ENCODE results near the gene EPHB6.
A peak's percentile ranks its signal among the peaks of the same experiment; 100 is the strongest.

The EPHB6 gene

DNA sequence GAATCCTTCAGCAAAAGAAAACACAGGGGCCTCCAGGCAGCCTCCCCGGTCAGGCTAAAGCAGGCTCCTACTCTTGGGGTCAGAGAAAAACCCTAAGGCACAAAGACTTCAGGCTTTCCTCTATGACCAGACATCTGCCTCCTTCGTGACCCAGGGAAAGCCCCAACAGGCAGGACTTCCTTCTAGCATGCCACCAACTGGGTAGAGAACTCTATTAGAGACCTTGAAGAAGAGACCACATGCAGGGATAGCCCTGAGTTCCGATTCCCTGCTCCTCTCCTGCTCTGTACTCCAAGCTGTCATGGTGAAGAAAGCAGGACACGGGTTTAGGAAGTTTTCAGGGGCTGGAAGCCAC is 29.4 kb downstream of the EPHB6 start:
- Histone ChIP-seq H3K4me2 (ENCODE audit: low read length) (no peak overlapping the region), H3K36me3 (ENCODE audit: control insufficient read depth, insufficient read depth, low read length) (no peaks in the 10 kb centered on the region), H3K4me3 (ENCODE audit: low read depth, low read length) (no peak overlapping the region), H3K9me3 (ENCODE audit: control insufficient read depth, low read length) (no peaks in the 10 kb centered on the region), H3K27me3 (ENCODE audit: control insufficient read depth, insufficient read depth, low read length) (no peaks in the 10 kb centered on the region), H2AFZ (no peak overlapping the region), H3K27ac (no peak overlapping the region), H3K4me1 (peaks cover 6% of the 10 kb centered on the region), H3K79me2 (no peaks in the 10 kb centered on the region), H3K9ac (no peak overlapping the region)
- TF ChIP-seq, protein P1, sequence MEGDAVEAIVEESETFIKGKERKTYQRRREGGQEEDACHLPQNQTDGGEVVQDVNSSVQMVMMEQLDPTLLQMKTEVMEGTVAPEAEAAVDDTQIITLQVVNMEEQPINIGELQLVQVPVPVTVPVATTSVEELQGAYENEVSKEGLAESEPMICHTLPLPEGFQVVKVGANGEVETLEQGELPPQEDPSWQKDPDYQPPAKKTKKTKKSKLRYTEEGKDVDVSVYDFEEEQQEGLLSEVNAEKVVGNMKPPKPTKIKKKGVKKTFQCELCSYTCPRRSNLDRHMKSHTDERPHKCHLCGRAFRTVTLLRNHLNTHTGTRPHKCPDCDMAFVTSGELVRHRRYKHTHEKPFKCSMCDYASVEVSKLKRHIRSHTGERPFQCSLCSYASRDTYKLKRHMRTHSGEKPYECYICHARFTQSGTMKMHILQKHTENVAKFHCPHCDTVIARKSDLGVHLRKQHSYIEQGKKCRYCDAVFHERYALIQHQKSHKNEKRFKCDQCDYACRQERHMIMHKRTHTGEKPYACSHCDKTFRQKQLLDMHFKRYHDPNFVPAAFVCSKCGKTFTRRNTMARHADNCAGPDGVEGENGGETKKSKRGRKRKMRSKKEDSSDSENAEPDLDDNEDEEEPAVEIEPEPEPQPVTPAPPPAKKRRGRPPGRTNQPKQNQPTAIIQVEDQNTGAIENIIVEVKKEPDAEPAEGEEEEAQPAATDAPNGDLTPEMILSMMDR (IDR thresholded peaks at IDR 0.05) = no peak

DNA sequence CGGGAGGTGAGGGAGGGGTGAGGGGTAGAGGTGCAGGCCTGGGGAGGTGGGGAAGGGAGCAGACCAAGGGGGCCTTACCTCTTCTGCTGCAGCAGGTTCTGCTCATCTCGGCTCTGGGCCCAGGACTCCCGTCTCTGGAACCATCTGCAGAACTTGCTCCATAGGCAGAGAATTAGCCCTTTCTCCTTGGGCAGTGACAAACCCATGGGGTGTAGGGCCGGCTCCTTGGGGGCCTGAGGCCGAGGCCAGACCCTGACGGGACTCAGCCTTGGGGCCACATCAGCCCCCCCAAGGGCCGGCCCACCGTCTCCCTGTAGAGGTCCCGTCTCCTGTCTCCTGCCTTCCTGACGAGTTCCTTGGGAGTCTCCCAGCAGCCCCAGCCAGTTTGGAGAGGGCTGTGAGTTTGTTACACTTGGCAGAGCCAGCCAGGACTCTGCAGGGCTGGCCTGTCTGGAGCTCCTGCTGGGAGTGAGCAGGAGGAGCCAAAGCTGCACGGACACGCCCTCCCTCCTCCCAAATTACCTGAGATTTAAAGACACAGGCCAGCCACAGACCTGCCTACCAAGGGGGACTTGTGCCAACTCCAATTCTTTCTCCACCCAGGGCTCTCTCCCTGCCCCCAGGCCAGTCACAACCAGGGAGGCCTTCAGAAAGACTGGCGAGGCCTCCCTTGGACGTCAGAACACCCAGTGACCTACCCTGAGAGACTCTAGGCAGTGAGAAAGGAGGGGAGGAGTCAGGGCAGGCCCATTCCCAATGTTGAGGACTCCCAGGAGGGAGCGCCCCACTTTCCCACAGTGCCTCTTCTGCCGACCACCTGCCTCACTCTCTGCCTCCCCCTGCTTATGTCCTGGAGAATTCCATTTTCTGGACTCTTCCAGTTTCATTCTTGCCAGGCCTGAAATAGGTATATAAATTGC is 30.7 kb downstream of the EPHB6 start, which contains the start of gene TRPV6:
Gene TRPV6 (minus strand): TSS at position 435 of the 920 bp plus-strand sequence.
- Histone ChIP-seq H3K79me2 (no peaks in the 10 kb centered on the region), H3K4me3 (ENCODE audit: low read depth, low read length) (no peak within 1 kb of the TSS), H3K9ac (no peak within 1 kb of the TSS)

DNA sequence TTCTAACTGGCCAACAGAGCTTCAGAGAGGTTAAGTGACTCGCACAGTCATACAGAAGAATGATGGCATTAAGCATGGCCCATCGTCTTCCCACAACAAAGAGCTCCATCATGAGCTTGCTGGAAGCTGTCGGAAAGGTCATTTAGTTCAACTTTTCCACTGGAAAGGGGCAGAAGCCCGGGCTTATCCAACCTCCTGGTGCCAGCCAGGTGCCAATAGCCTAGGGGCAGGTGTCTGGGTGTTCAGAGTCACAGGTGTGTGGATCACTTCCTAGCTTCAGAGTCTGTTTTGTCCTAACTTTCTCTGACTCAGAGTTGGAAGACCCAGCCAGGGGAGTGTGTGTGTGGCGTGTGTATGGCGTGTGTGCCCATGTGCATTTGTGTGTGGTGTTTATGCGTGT is 32.0 kb downstream of the EPHB6 start:
- Histone ChIP-seq H3K4me3 (ENCODE audit: low read depth, low read length) (no peak overlapping the region), H3K27me3 (ENCODE audit: control insufficient read depth, insufficient read depth, low read length) (no peaks in the 10 kb centered on the region), H3K9ac (no peak overlapping the region), H3K36me3 (ENCODE audit: control insufficient read depth, insufficient read depth, low read length) (no peaks in the 10 kb centered on the region), H3K4me2 (ENCODE audit: low read length) (no peak overlapping the region), H3K9me3 (ENCODE audit: control insufficient read depth, low read length) (no peaks in the 10 kb centered on the region), H3K79me2 (no peaks in the 10 kb centered on the region), H2AFZ (no peak overlapping the region), H3K27ac (no peak overlapping the region), H3K4me1 (peaks cover 6% of the 10 kb centered on the region)
- TF ChIP-seq, protein P1 (IDR thresholded peaks at IDR 0.05) = no peak

More for the DNA sequence above, 30.7 kb downstream of the EPHB6 start, which contains the start of gene TRPV6:
- no peak within 1 kb of the TSS for H3K27ac ChIP-seq
- peaks cover 6% of the 10 kb centered on the region for H3K4me1 ChIP-seq
- no peaks in the 10 kb centered on the region for H3K9me3 ChIP-seq (ENCODE audit: control insufficient read depth, low read length)
- peak within 1 kb of the TSS; percentile 84 for H2AFZ ChIP-seq
- TF ChIP-seq, protein P1 (IDR thresholded peaks at IDR 0.05) = no peak
- no peaks in the 10 kb centered on the region for H3K27me3 ChIP-seq (ENCODE audit: control insufficient read depth, insufficient read depth, low read length)
- H3K4me2 ChIP-seq (ENCODE audit: low read length) = no peak within 1 kb of the TSS
- no peaks in the 10 kb centered on the region for H3K36me3 ChIP-seq (ENCODE audit: control insufficient read depth, insufficient read depth, low read length)

DNA sequence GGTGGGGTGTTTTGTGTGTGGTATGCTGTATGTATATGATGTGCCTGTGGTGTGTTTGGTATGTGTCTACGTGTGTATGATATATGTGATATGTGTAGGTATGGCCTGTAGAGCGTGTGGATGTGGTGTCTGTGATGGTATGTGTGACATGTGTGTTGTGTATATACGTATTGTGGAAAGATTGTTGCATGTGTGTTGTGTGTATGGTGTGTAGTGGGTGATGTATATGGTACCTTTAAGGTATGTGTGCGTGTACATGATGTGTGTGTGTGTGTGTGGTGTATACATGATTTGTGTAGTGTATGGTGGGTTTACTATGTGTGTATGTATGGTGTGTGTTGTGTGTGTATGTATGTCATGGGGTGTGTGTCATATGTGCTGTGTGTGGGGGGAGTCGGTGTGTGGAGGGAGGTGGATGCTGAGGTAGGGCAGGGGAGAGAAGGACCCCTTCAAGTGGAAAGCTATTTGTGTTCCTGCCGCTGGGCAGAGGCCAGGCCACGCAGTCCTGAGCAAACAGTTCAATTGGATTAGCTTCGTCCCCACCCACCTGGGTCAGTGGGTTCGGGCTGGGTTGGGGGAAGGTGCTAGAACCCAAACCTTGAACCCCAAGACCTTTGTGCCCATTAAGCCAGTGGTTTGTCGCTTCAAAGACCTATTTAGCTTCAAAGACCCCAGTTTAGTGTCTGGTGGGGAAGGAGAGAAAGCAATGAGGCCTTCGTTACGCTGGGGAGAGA is 32.6 kb downstream of the EPHB6 start:
- no peaks in the 10 kb centered on the region for H3K79me2 ChIP-seq
- H3K4me2 ChIP-seq (ENCODE audit: low read length) = no peak overlapping the region
- H3K9ac ChIP-seq = no peak overlapping the region
- no peaks in the 10 kb centered on the region for H3K36me3 ChIP-seq (ENCODE audit: control insufficient read depth, insufficient read depth, low read length)
- H2AFZ ChIP-seq = no peak overlapping the region
- H3K27me3 ChIP-seq (ENCODE audit: control insufficient read depth, insufficient read depth, low read length) = no peaks in the 10 kb centered on the region
- no peak overlapping the region for H3K4me3 ChIP-seq (ENCODE audit: low read depth, low read length)
- H3K9me3 ChIP-seq (ENCODE audit: control insufficient read depth, low read length) = no peaks in the 10 kb centered on the region
- TF ChIP-seq, protein P1 (IDR thresholded peaks at IDR 0.05) = no peak
- H3K4me1 ChIP-seq = peaks cover 6% of the 10 kb centered on the region
- H3K27ac ChIP-seq = no peak overlapping the region

Measured in parathyroid adenoma (tissue), 2 donors.